NCI-H128 (cell line): ENCODE results near the gene RCE1.

Experiments
- DNase-seq: peaks from one replicate; lab custom pipeline; 2025; ENCODE audit not compliant: unreplicated experiment; lab: John Stamatoyannopoulos, UW

The RCE1 gene

DNA sequence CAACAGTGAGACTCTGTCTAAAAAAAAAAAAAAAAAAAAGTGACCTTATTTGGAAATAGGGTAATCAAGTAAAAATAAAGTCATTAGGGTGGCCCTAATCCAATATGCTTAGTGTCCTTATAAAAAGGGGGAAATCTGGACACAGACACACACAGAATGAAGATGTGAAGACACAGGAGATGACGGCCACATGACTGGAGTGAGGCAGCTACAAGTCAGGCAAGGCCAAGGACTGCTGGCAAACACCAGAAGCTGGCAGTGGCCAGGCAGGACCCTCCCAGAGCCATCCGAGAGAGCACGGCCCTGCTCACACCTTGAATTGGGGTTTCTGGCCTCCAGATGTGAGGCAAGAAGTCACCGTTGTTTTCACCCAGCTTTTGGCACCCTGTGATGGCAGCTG, 42.2 kb downstream of the RCE1 start:
- no peak for DNase-seq

DNA sequence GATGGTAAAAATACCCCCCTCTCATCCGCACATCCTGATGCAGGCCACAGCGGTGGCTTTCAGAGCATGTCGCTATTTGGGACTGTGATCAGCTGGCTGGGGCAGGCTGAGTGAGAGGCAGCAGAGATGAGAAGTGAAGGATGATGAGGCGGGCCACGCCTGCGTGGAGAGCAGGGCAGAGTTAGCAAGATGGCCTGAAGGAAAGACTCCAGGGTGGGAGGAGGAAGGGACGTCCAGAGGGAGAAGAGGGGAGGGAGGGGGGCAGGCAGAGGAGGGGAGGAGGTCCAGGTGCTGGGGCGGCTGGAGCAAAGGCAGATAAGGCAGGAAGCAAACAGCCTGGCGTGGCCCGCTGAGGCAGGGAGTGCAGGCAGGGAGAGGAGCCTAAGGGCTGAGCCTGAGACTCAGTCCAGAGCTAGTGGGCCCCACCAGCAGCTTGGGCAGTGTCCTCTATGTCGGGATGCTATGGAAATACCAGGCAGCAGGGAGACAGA, 42.8 kb downstream of the RCE1 start:
- no peak for DNase-seq

DNA sequence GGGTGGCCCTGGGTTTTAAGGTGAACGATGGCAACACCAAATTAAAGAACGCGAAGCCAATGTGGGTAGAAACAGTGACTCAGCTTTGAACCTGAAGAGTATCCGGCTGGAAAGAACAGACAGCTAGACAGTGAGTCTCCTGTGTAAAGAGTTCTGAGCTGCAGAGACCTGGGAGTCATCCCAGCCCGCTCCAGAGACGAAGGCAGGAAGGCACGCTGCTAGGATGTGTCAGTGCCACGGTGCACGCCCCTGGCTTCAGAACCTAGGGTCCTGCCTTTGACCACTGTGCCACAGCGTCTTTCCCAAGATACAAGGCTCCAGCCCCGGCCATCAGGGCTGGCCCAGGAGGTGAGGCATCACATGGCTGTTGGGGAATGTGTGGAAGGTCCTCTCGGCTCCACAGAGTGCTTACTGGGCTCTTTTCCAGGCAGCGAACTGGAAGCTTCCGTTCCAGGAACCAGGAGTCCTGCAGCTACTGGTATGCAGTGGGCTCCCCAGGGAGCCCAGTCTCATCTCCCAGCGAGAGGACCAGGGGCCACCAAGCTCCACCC, 43.5 kb downstream of the RCE1 start:
- DNase-seq, result no peak

DNA sequence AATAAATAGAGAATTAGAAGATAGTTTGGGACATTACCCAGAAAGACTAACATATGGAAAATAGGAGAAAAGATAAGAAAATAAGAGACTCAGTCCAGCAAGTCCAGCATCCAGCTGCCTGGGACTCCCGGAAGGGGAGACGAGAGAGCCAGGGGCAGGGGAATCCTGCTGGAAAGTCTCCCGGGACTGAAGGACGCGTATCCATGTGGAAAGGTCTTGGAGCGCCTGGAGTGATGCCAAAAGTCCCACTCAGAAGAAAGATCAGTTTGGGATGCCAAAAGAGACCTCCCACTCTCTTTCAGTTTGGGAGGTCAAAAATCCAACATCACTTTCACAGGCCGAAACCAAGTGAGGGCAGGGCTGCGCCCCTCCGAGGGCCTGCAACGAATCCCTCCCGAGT, 44.3 kb downstream of the RCE1 start:
- no peak for DNase-seq

DNA sequence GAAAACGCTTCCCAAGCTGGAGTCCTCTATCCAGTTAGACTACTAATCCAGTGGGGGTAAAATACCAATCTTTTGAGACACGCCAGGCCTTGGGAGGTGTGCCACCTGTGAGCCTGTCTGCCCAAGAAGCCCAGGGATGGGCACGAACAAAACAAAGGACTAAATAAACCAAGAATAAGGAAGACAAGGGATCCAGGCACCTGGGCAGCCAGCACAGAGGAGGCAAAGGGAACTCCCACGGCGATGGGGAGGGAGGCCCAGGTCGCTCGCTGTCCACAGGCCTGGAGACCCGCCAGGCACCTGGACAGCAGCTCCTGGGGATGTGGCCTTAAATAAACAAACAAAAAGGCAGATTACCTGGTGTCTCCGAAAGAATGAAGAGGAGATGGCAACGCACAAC, 45.0 kb downstream of the RCE1 start:
- no peak for DNase-seq

DNA sequence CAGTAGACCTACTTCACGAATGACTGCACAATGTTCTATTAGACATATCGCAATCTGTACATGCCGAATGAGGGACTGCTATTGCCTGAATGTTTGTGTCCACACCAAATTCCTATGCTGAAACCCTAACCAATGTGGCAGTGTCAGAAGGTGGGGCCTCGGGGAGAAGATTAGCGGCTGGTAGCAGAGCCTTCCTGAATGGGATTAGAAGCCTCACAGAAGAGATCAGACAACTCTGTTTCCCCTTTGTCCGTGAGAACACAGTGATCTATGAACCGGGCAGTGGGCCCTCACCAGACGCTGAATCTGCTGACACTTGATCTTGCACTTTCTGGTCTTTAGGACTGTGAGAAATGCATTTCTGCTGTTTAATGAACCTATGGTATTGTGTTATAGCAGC, 46.7 kb downstream of the RCE1 start:
- no peak for DNase-seq

DNA sequence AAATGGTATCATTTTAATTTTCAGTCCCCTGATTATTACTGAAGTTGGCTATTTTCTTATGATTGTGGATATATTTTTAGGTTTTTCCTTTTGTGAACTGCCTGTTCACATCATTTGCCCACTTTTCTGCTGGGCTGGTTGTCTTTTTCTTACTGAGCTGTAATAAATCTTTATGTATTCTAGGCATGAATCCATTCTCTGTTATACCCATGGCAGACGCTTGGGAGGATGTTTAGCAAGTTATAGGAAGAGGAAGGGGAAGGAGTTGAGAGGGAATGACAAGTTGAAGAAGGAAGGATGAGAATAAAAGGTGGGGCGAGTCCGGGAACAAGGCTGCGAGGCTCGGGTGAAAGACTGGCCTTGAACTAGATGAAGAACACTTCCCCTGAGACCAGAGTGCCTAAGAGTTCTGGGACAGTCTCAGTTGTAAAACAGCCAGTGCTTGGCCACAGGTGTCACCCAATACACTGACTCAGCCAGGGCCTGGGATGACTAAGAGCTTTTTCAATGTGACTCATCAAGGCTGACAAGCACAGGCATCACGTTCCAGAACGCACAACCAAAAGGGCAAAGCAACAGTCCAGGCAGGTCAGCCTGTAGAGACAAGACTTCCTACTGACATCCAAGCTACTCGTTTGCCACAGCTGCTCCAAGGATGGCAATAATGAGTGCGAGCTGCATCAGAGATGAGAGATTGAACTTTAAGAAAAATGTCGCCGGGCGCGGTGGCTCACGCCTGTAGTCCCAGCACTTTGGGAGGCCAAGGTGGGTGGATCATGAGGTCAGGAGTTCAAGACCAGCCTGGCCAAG, 48.8 kb downstream of the RCE1 start:
- no peak for DNase-seq

DNA sequence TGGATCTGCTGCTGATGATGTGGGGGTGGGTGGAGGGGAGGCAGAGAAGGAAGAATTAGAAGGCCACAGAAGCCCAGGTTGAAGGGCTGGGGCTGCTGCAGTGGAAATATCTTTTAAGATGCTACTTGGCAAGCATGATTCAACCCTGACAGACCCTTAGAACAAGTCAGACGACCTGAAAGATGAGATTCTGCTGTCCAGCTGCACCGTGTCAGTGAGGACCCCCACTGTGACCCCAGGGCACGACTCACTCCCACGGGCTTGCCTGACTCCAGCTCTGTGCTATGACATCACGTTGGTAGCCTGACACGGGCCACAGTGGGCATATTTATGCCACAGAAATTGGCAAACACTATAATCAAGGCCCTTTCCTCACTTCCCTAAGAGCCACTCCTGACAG, 49.7 kb downstream of the RCE1 start:
- no peak for DNase-seq

DNA sequence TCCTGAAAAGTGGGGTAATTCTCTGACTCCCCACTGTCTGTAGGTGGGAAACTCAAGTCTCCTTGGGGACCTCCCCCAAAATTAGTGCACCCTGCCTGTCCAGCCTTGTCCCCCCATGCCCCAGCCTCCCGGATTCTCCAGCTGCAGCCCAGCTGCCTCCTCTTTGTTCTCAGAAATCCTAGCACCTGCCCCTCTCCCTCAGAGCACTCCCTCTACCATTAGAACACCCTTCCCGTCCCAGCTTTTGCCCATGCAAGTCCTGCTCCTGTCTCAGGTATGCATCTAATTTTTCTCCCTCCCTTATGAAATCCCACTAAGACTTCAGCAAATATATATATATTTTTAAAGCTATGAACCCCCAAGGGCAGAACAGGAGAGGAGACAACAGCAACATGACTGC, 50.9 kb downstream of the RCE1 start:
- DNase-seq, result no peak
